ENCODE measurements around the gene PFKFB4.

PFKFB4 gene

DNA sequence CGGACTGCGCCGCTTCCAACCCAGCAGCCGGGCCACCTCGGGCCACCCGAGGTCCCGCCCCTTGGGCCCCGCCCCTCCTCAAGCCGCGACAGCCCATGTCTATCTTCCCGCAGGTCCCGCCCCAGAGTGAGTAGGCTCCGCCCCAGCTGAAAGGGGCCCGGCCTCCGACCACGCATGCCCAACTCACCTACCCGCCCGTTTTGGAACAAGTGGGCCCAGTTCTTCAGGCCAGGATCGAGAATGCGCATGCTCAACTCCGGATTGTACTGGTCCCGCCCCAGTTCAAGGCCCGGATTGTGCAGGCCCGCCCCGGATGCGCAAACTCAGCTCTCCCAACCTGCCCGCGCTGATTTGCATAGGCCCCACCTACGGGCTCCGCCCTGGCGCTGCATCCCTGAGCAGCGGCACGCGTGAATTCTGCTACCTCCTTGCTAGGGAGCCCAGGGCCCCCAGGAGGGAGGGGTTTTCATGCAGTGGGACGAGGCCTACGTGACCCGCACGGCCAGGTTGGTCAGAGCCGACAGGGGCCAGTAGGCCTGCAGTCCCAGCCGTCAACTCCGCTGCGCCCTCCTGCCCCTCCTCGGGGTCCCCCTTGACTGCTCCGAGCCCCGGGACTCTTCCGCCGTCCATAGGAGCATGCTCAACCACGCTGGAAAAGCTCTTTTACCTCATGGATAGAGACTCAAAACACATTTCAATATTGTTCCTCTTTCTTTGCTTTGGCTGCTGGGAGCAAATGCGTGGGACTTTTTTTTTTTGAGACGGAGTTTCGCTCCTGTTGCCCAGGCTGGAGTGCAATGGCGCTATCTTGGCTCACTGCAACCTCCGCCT, at the start of gene PFKFB4 (continued):
- TF ChIP-seq ZNF658 (tag by site-specific recombination; IDR thresholded peaks at IDR 0.05) (no peak), ZNF600 (tag by site-specific recombination; IDR thresholded peaks at IDR 0.05) (peak; percentile 29), ZBTB17 (tag by site-specific recombination; IDR thresholded peaks at IDR 0.05) (peak; percentile 57; the same call in 1 of the 2 replicates), ZNF341 (tag by site-specific recombination; IDR thresholded peaks at IDR 0.05; ENCODE audit: low read depth) (peak; percentile 19; the same call in 1 of the 2 replicates), GLIS2 (tag by site-specific recombination; IDR thresholded peaks at IDR 0.05) (peak; percentile 86), ZXDB (tag by site-specific recombination; IDR thresholded peaks at IDR 0.05) (no peak), ZBTB20 (tag by site-specific recombination; IDR thresholded peaks at IDR 0.05) (peak; percentile 80), ZNF394 (tag by site-specific recombination; IDR thresholded peaks at IDR 0.05; ENCODE audit: borderline replicate concordance) (no peak), ZFP37 (tag by site-specific recombination; IDR thresholded peaks at IDR 0.05) (no peak)
- TF ChIP-seq, protein P1, sequence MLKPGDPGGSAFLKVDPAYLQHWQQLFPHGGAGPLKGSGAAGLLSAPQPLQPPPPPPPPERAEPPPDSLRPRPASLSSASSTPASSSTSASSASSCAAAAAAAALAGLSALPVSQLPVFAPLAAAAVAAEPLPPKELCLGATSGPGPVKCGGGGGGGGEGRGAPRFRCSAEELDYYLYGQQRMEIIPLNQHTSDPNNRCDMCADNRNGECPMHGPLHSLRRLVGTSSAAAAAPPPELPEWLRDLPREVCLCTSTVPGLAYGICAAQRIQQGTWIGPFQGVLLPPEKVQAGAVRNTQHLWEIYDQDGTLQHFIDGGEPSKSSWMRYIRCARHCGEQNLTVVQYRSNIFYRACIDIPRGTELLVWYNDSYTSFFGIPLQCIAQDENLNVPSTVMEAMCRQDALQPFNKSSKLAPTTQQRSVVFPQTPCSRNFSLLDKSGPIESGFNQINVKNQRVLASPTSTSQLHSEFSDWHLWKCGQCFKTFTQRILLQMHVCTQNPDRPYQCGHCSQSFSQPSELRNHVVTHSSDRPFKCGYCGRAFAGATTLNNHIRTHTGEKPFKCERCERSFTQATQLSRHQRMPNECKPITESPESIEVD (tag by site-specific recombination; IDR thresholded peaks at IDR 0.05), result no peak
- TF ChIP-seq, protein P2, sequence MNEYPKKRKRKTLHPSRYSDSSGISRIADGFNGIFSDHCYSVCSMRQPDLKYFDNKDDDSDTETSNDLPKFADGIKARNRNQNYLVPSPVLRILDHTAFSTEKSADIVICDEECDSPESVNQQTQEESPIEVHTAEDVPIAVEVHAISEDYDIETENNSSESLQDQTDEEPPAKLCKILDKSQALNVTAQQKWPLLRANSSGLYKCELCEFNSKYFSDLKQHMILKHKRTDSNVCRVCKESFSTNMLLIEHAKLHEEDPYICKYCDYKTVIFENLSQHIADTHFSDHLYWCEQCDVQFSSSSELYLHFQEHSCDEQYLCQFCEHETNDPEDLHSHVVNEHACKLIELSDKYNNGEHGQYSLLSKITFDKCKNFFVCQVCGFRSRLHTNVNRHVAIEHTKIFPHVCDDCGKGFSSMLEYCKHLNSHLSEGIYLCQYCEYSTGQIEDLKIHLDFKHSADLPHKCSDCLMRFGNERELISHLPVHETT (tag by site-specific recombination; IDR thresholded peaks at IDR 0.05), result no peak; the same call in 1 of the 2 replicates
- TF ChIP-seq, protein P3, sequence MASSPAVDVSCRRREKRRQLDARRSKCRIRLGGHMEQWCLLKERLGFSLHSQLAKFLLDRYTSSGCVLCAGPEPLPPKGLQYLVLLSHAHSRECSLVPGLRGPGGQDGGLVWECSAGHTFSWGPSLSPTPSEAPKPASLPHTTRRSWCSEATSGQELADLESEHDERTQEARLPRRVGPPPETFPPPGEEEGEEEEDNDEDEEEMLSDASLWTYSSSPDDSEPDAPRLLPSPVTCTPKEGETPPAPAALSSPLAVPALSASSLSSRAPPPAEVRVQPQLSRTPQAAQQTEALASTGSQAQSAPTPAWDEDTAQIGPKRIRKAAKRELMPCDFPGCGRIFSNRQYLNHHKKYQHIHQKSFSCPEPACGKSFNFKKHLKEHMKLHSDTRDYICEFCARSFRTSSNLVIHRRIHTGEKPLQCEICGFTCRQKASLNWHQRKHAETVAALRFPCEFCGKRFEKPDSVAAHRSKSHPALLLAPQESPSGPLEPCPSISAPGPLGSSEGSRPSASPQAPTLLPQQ (tag by site-specific recombination; IDR thresholded peaks at IDR 0.05), result peak; percentile 99
- TF ChIP-seq, protein P4, sequence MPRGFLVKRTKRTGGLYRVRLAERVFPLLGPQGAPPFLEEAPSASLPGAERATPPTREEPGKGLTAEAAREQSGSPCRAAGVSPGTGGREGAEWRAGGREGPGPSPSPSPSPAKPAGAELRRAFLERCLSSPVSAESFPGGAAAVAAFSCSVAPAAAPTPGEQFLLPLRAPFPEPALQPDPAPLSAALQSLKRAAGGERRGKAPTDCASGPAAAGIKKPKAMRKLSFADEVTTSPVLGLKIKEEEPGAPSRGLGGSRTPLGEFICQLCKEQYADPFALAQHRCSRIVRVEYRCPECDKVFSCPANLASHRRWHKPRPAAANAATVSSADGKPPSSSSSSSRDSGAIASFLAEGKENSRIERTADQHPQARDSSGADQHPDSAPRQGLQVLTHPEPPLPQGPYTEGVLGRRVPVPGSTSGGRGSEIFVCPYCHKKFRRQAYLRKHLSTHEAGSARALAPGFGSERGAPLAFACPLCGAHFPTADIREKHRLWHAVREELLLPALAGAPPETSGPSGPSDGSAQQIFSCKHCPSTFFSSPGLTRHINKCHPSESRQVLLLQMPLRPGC (tag by site-specific recombination; IDR thresholded peaks at IDR 0.05), result no peak
- TF ChIP-seq, protein P5, sequence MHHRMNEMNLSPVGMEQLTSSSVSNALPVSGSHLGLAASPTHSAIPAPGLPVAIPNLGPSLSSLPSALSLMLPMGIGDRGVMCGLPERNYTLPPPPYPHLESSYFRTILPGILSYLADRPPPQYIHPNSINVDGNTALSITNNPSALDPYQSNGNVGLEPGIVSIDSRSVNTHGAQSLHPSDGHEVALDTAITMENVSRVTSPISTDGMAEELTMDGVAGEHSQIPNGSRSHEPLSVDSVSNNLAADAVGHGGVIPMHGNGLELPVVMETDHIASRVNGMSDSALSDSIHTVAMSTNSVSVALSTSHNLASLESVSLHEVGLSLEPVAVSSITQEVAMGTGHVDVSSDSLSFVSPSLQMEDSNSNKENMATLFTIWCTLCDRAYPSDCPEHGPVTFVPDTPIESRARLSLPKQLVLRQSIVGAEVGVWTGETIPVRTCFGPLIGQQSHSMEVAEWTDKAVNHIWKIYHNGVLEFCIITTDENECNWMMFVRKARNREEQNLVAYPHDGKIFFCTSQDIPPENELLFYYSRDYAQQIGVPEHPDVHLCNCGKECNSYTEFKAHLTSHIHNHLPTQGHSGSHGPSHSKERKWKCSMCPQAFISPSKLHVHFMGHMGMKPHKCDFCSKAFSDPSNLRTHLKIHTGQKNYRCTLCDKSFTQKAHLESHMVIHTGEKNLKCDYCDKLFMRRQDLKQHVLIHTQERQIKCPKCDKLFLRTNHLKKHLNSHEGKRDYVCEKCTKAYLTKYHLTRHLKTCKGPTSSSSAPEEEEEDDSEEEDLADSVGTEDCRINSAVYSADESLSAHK (tag by site-specific recombination; IDR thresholded peaks at IDR 0.05), result no peak

DNA sequence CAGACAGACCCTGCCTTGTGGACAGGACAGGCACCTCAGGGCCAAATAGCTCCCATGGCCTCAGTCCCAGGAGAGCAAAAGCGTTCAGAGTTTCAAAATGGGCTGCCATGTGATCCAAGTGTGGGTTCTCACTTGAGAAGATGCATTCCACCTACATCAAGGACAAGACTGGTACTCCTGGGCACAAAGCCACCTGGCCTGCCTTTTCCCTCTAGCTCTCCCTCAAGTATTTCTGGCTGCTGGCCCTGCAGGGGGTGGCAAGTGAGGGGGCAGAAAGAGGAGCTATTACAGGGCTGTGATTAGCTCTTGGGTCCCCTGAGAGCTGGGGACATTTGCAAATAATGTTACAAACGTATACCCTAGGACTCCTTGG, 45.0 kb upstream of the PFKFB4 start:
- peaks cover 6 to 98% of the 10 kb centered on the region in 2 experiments; a peak in 2 of 3 replicates for H3K36me3 ChIP-seq (ENCODE audit: control insufficient read depth in 2 of 2, insufficient read depth in 1 of 2, low read length in 2 of 2)

More for the DNA sequence above, 45.0 kb upstream of the PFKFB4 start:
- Histone ChIP-seq H3K27ac (ENCODE audit: extremely low read depth, low read depth, low read length) (no peak overlapping the region), H3K9me3 (ENCODE audit: control insufficient read depth, insufficient read depth, low read depth, low read length) (no peaks in the 10 kb centered on the region), H3K4me3 (ENCODE audit: low read depth, low read length) (no peak overlapping the region), H3K4me1 (ENCODE audit: control insufficient read depth, insufficient read depth, low read length) (no peaks in the 10 kb centered on the region; the same call in 1 of the 2 replicates)
- TF ChIP-seq GLIS1 (tag by site-specific recombination; IDR thresholded peaks at IDR 0.05) (peak; percentile 32; the same call in 1 of the 2 replicates), ZNF48 (tag by site-specific recombination; IDR thresholded peaks at IDR 0.05) (no peak)
- POLR2A ChIA-PET, result interaction anchor here (0.7 to 1.0 kb wide), 5 partner anchors 22 to 46 kb away, joined by 3 to 5 read pairs (median 3); partner anchors contain the start of genes PFKFB4 and SLC26A6
- CTCF ChIA-PET, result interaction anchor here (0.7 kb wide), 1 partner anchor 9 kb away, joined by 3 read pairs; no protein-coding TSS in a partner anchor
